ENCODE results near the gene YIF1B.

GRCh38 chr19:38350883-38351282, 35.1 kb upstream of the YIF1B start:
- TF ChIP-seq CTCF (IDR thresholded peaks at IDR 0.05; ENCODE audit: extremely low read depth in 1 of 2, insufficient read depth in 1 of 2, low read depth in 1 of 2, low read length in 2 of 2) (no peak), POLR2A (IDR thresholded peaks at IDR 0.05; ENCODE audit: low read depth, low read length) (no peak), JUN (IDR thresholded peaks at IDR 0.05; ENCODE audit: borderline replicate concordance, insufficient read depth, insufficient read length, low read depth) (no peak)
